Duodenal mucosa (tissue), 2 donors: ENCODE measurements around the gene CLDN3.

Experiments
- H3K27ac ChIP-seq: one replicate; pipeline ENCODE4 v1.7.0; 2013; ENCODE audit warnings: low read depth, low read length
- H3K27me3 ChIP-seq, 2 donors: one replicate each; pipeline ENCODE4 v1.7.0; 2013; ENCODE audit warnings: low read length in 2 of 2, control low read depth in 1 of 2; ENCODE audit not compliant: insufficient read depth in 2 of 2, control insufficient read depth in 1 of 2
- H3K36me3 ChIP-seq, 2 donors: one replicate each; pipeline ENCODE4 v1.7.0; 2013; ENCODE audit warnings: low read length in 2 of 2, control low read depth in 1 of 2; ENCODE audit not compliant: insufficient read depth in 2 of 2, control insufficient read depth in 1 of 2
- H3K4me1 ChIP-seq, 2 donors: one replicate each; pipeline ENCODE4 v1.7.0; 2013; ENCODE audit warnings: low read length in 2 of 2, control low read depth in 1 of 2; ENCODE audit not compliant: insufficient read depth in 2 of 2, control insufficient read depth in 1 of 2
- H3K4me3 ChIP-seq, 2 donors: one replicate each; pipeline ENCODE4 v1.7.0; 2013; ENCODE audit warnings: low read length in 2 of 2, low read depth in 1 of 2
- H3K9ac ChIP-seq, 2 donors: one replicate each; pipeline ENCODE4 v1.7.0; 2013; ENCODE audit warnings: low read length in 2 of 2, low read depth in 1 of 2
- H3K9me3 ChIP-seq, 2 donors: one replicate each; pipeline ENCODE4 v1.7.0; 2013; ENCODE audit warnings: low read length in 2 of 2, control low read depth in 1 of 2; ENCODE audit not compliant: control insufficient read depth in 1 of 2

The CLDN3 gene

DNA sequence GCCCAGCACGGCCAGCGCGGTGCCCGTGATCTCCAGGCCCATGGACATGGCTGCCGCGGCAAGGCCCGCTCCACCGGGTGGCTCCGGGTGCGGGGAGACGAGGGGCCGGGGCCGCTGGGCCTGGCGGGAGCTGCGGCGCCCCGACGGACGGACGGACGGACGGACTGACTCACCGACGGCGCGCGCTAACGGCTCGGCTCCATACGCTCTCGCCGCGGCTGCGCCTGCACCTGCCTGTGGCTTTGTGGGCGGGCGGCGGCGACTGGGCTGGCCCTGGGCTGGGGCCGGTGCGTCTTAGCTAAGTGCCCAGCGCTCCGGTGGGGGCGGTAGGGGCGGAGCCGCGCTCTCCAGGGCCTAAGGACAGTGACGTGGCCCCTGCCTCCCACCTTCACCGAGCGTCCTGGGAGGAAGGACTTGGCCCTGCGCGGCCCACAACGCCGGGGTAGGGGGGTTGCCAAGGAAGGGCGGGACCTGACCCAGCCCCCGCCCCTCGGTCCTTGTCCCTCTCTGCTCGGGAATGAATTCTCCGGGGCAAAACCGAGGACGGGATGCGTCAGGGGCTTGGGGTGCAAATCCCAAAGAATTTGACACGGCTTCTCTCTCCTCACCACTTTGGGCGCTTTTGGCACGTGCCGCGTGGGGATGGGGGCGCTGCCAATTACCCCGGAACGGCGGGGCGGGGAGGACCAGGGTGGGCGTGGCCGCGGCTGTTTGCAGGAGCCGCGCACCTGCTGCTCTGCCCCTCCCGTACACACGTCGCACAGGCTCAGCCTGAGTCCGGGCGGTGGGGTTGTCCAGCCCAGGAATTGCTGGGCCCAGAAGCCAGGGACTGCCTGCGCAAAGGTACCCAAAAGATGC is at the start of gene CLDN3:
Gene CLDN3 (minus strand): TSS at position 269 of the 858 bp plus-strand sequence. CDS start 221 bp downstream, at position 48.
- Histone ChIP-seq H3K27me3 (peaks cover 4% of the 10 kb centered on the region in 2 donors), H3K36me3 (peaks cover 0 to 7% of the 10 kb centered on the region in 2 donors), H3K4me1 (peaks cover 21 to 26% of the 10 kb centered on the region in 2 donors), H3K27ac (peak within 1 kb of the TSS; percentile 96), H3K9me3 (no peaks in the 10 kb centered on the region), H3K4me3 (peak within 1 kb of the TSS; percentile 88 to 91), H3K9ac (peak within 1 kb of the TSS; percentile 95 to 98)

DNA sequence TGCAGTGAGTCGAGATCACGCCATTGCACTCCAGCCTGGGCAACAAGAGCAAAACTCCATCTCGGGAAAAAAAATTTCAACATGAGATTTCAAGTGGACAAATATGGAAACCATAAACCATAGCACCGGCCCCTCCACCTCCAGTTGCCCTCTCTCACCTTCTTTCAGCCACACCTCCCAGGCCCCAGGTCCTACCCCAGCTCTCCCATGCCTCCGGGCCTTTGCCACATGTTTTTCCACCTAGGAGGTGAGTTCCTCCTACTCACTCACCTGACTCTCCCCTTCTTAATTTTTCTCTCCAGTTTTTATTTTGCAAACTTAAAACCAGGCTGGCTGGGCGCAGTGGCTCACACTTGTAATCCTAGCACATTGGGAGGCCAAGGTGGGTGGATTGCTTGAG is 47.1 kb upstream of the CLDN3 start:
- Histone ChIP-seq H3K27ac (no peak overlapping the region), H3K36me3 (no peaks in the 10 kb centered on the region), H3K27me3 (no peaks in the 10 kb centered on the region), H3K4me3 (no peak overlapping the region), H3K9ac (no peak overlapping the region), H3K4me1 (peaks cover 6 to 10% of the 10 kb centered on the region in 2 donors), H3K9me3 (peaks cover 2 to 5% of the 10 kb centered on the region in 2 donors)

DNA sequence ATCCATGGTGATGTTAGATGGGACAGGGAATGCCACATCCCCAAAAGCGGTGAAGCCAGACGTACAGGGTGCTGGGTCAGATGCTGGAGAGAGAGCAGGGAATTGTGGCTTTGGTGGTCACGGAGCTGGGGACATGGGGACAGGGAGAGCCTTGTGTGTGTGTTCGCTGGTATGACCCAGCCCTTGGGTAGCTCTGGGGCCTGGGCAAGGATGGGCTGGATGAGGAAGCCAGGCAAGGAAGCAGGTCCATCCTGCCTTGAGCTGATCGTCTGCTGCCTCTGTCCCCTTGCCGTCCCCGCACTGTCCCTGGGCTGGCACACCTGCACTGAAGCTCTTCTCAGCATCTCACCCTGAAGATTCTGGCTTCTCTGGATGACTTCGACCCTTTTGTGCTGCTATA is 45.4 kb upstream of the CLDN3 start:
- Histone ChIP-seq H3K36me3 (no peaks in the 10 kb centered on the region), H3K9ac (no peak overlapping the region), H3K4me3 (no peak overlapping the region), H3K4me1 (peaks cover 0 to 3% of the 10 kb centered on the region in 2 donors), H3K9me3 (peaks cover 2 to 5% of the 10 kb centered on the region in 2 donors), H3K27ac (no peak overlapping the region), H3K27me3 (no peaks in the 10 kb centered on the region)

DNA sequence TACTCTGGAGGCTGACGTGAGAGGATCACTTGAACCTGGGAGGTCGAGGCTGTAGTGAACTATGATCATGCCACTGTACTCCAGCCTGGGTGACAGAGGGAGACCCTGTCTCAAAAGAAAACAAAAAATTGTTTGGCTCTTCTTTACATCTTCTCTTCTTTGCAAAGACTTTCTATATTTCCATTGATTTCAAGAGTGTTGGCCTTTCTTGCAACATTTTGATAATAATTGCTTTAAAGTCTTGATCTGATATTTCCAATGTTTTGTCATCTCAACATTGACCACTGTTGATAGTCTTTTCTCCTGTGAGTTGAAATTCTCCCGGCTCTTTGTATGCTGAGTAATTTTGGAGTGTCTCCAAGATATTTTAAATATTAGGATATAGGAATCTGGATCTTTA is 42.9 kb upstream of the CLDN3 start:
- Histone ChIP-seq H3K9ac (no peak overlapping the region), H3K27ac (no peak overlapping the region), H3K4me1 (peaks cover 0 to 6% of the 10 kb centered on the region in 2 donors), H3K4me3 (no peak overlapping the region), H3K9me3 (peaks cover 2 to 5% of the 10 kb centered on the region in 2 donors), H3K27me3 (no peaks in the 10 kb centered on the region), H3K36me3 (no peaks in the 10 kb centered on the region)

GRCh38 chr7:73811760-73812168 is 41.7 kb upstream of the CLDN3 start:
- H3K27ac ChIP-seq: no peak overlapping the region
- H3K9me3 ChIP-seq: peaks cover 2 to 5% of the 10 kb centered on the region in 2 donors
- H3K4me1 ChIP-seq: peaks cover 0 to 6% of the 10 kb centered on the region in 2 donors
- H3K4me3 ChIP-seq: no peak overlapping the region
- no peaks in the 10 kb centered on the region for H3K36me3 ChIP-seq
- no peak overlapping the region for H3K9ac ChIP-seq
- H3K27me3 ChIP-seq: no peaks in the 10 kb centered on the region

DNA sequence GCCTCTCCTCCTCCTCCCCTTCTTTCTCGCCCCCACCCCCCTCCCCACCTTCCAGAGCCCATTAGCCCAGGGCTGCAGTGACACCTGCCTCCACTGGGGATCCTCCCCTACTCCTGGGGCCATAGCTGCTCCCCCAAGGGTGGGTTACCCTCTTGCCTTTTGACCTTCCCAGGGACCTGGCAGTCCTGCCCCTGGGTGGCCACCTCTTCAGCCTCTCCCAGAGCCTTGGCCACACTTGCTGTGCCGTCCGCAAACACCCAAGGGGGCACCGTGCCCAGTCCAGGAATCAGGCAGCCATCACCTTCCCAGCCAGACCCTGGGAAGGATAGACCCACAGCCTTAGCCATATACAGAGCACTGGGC is 40.9 kb upstream of the CLDN3 start:
- peaks cover 2 to 5% of the 10 kb centered on the region in 2 donors for H3K9me3 ChIP-seq
- H3K4me1 ChIP-seq: peaks cover 0 to 6% of the 10 kb centered on the region in 2 donors
- no peak overlapping the region for H3K27ac ChIP-seq
- H3K9ac ChIP-seq: no peak overlapping the region
- H3K36me3 ChIP-seq: no peaks in the 10 kb centered on the region
- H3K4me3 ChIP-seq: no peak overlapping the region
- no peaks in the 10 kb centered on the region for H3K27me3 ChIP-seq

- Histone ChIP-seq H3K27me3 (no peaks in the 10 kb centered on the region), H3K9me3 (peaks cover 2 to 5% of the 10 kb centered on the region in 2 donors), H3K36me3 (no peaks in the 10 kb centered on the region), H3K4me3 (peak overlapping the region in 1 of 2 donors; percentile 35), H3K27ac (no peak overlapping the region), H3K4me1 (peaks cover 0 to 6% of the 10 kb centered on the region in 2 donors), H3K9ac (no peak overlapping the region)
These were observed 39.4 kb upstream of the CLDN3 start for GRCh38 chr7:73809467-73809951.

DNA sequence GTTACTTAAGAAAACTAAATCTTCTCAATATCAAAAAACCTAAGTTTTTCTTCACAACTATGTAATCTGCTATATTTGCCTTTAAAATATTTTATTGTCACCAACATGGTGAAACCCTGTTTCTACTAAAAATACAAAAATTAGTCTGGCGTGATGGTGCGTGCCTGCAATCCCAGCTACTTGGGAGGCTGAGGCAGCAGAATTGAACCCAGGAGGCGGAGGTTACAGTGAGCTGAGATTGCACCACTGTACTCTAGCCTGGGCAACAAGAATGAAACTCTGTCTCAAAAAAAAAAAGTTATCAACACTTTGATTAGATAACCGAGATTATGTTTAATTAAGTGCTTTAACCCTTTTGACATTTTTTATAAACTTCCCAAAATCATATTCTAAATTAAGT is 32.4 kb upstream of the CLDN3 start:
- H3K27ac ChIP-seq: no peak overlapping the region
- no peak overlapping the region for H3K4me3 ChIP-seq
- no peaks in the 10 kb centered on the region for H3K27me3 ChIP-seq
- H3K4me1 ChIP-seq: no peaks in the 10 kb centered on the region
- no peak overlapping the region for H3K9ac ChIP-seq
- H3K9me3 ChIP-seq: no peaks in the 10 kb centered on the region
- H3K36me3 ChIP-seq: no peaks in the 10 kb centered on the region

DNA sequence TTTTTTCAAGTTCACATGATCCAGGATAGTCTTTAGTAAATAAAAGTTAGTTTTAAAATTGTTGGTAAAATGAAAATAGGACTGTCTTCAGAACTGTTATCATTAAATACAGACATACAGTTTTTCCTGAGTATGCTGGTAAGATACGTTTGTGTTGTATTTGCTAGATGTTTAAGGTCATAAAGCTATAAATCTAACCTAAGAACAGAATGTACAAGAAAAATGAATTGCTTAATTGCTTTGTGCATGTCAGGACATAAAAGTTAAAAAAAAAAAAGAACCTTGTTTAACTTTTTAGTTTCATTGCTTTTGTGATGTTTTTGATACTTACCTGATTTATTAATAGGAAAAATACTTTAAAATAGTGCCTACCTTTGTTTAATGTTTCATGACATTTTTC is 31.5 kb upstream of the CLDN3 start:
- H3K9ac ChIP-seq: no peak overlapping the region
- H3K36me3 ChIP-seq: no peaks in the 10 kb centered on the region
- no peaks in the 10 kb centered on the region for H3K4me1 ChIP-seq
- no peaks in the 10 kb centered on the region for H3K27me3 ChIP-seq
- no peak overlapping the region for H3K4me3 ChIP-seq
- H3K27ac ChIP-seq: no peak overlapping the region
- H3K9me3 ChIP-seq: no peaks in the 10 kb centered on the region

DNA sequence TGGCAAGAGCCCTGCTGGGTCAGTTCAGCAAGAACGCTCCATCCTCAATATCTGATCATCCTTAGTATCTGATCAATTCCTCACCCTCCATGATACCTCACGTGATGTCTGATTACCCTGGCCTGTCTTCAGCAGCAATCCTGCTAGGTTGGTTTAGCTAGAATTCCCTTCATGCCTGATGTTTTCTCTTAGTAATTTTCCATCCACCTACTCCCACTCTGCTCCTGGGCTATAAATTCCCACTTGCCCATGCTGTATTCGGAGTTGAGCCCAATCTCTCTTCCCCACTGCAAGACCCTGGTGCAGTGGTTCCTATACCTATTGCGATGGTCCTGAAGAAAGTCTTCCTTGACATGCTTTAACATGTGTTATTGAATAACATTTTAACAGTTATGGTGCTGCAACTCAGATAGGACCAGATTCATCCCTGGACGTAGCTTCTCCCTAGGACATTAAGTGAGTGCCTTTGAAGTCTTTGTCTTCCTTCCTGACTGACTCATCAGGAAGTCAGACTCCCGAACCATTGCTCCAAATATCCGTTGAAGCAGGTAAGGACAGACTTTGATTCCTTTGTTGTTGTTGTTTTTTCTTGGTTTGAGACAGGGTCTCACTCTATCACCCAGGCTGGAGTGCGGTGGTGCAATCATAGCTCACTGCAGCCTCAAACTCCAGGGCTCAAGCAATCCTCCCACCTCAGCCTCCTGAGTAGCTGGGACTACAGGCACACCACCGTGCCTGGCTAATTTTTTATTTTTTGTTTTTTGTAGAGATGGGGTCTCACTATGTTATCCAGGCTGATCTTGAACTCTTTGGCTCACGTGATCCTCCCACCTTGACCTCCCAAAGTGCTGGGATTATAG is 29.4 kb upstream of the CLDN3 start:
- Histone ChIP-seq H3K4me1 (no peaks in the 10 kb centered on the region), H3K9me3 (no peaks in the 10 kb centered on the region), H3K4me3 (no peak overlapping the region), H3K27me3 (no peaks in the 10 kb centered on the region), H3K9ac (no peak overlapping the region), H3K27ac (no peak overlapping the region), H3K36me3 (no peaks in the 10 kb centered on the region)
